ENCODE data around the gene PKP1.

Gene PKP1

GRCh38 chr1:201284636-201285035 is 1.3 kb downstream of the PKP1 start:
- DNase-seq: no peak

- DNase-seq: no peak
Measured at GRCh38 chr1:201285846-201286245, 2.5 kb downstream of the PKP1 start.

GRCh38 chr1:201286445-201286844 is 3.1 kb downstream of the PKP1 start:
- DNase-seq: no peak

- no peak for DNase-seq
Measured at GRCh38 chr1:201288007-201288406, 4.7 kb downstream of the PKP1 start.

- DNase-seq: no peak
Measured at GRCh38 chr1:201288765-201289164, 5.5 kb downstream of the PKP1 start.

GRCh38 chr1:201290551-201290950 is 7.2 kb downstream of the PKP1 start:
- no peak for DNase-seq

- DNase-seq: no peak
Measured at GRCh38 chr1:201291916-201292315, 8.6 kb downstream of the PKP1 start.

GRCh38 chr1:201294876-201295275 is 11.6 kb downstream of the PKP1 start:
- no peak for DNase-seq

- DNase-seq: no peak
Measured at GRCh38 chr1:201295346-201295745, 12.0 kb downstream of the PKP1 start.

GRCh38 chr1:201295861-201296260 is 12.6 kb downstream of the PKP1 start:
- no peak for DNase-seq

- DNase-seq: no peak
Measured at GRCh38 chr1:201296352-201296751, 13.0 kb downstream of the PKP1 start.

- no peak for DNase-seq
Measured at GRCh38 chr1:201298396-201299381, 15.4 kb downstream of the PKP1 start.

- no peak for DNase-seq
Measured at GRCh38 chr1:201299968-201300367, 16.7 kb downstream of the PKP1 start.

GRCh38 chr1:201300641-201301040 is 17.3 kb downstream of the PKP1 start:
- DNase-seq: no peak

- no peak for DNase-seq
Measured at GRCh38 chr1:201302163-201303152, 19.2 kb downstream of the PKP1 start.

GRCh38 chr1:201304126-201304525 is 20.8 kb downstream of the PKP1 start:
- DNase-seq: no peak

GRCh38 chr1:201305815-201306214 is 22.5 kb downstream of the PKP1 start:
- peak; percentile 2 for DNase-seq

GRCh38 chr1:201307231-201307630 is 23.9 kb downstream of the PKP1 start:
- DNase-seq: no peak

- no peak for DNase-seq
Measured at GRCh38 chr1:201307760-201308499, 24.6 kb downstream of the PKP1 start.

GRCh38 chr1:201309416-201309815 is 26.1 kb downstream of the PKP1 start:
- peak; percentile 21 for DNase-seq

GRCh38 chr1:201310251-201310985 is 27.1 kb downstream of the PKP1 start:
- no peak for DNase-seq

GRCh38 chr1:201310986-201311355 is 27.7 kb downstream of the PKP1 start:
- peak; percentile 55 for DNase-seq
